Left lung (tissue), 10 donors: ENCODE results near the gene RPF1. TPM values are rescaled to one million over a fixed set of nuclear protein-coding genes. Genes with fewer than 3 reads are reported as not detected.
A peak's percentile ranks its signal among the peaks of the same experiment; 100 is the strongest.
"Not testable (repeated sequence)": the region's sequence is repeated elsewhere in the genome, so short reads cannot be mapped to it uniquely, and the experiment has no call there.

Source experiments
- ATAC-seq: fragments of 200-7000 bp; cut with Tn5 transposase; one replicate; pipeline ENCODE4 v1.9.1; 2020; ENCODE audit warnings: moderate library complexity
- DNase-seq, 4 donors: peaks; one replicate each; pipeline ENCODE4 v3.0.0-alpha.2; 2013 to 2020
- H3K27ac ChIP-seq, 2 donors: fragments of 200-600 bp; sonication (generic) in 1 of 2; one replicate each; pipeline versions ENCODE4 v1.5.0 to v1.8.0; 2020 to 2021
- H3K27me3 ChIP-seq, 2 donors: fragments of 200-600 bp; sonication (generic) in 1 of 2; one replicate each; pipeline versions ENCODE4 v1.5.0 to v1.8.0; 2020 to 2021
- H3K36me3 ChIP-seq, 2 donors: fragments of 200-600 bp; sonication (generic) in 1 of 2; one replicate each; pipeline versions ENCODE4 v1.5.0 to v1.8.0; 2020 to 2021
- H3K4me1 ChIP-seq, 2 donors: fragments of 200-600 bp; one replicate each; pipeline ENCODE4 v1.8.0; 2021
- H3K4me3 ChIP-seq, 2 donors: fragments of 200-600 bp; sonication (generic) in 1 of 2; one replicate each; pipeline versions ENCODE4 v1.5.0 to v1.8.0; 2020 to 2021; ENCODE audit warnings: mild to moderate bottlenecking in 1 of 2
- H3K9me3 ChIP-seq, 2 donors: fragments of 200-600 bp; sonication (generic) in 1 of 2; one replicate each; pipeline versions ENCODE4 v1.5.0 to v1.8.0; 2020 to 2021
- CTCF ChIP-seq, 2 donors: fragments of 200-600 bp; sonication (generic) in 1 of 2; IDR thresholded peaks; one replicate each; pipeline versions ENCODE4 v1.5.0 to v1.8.0; 2021; ENCODE audit warnings: antibody characterized with exemption in 2 of 2
- intact Hi-C, 2 donors: fragments of 100-400 bp; cut with DNase I; formaldehyde crosslinking; loops; one replicate each; pipeline versions ENCODE4 v1.11.2 to v1.14.2; 2022
- polyA plus RNA-seq, 6 donors: library from polyadenylated mRNA; unstranded; fragments of 120-200 nt; gene quantifications; one replicate each; pipeline ENCODE4 v1.2.1, GENCODE V29; 2013; ENCODE audit not compliant: insufficient read length in 6 of 6
- total RNA-seq, 2 donors: library from RNA; stranded (reverse); fragmentation: NEBNext Ultra II Directional; extraction: Animal tissue kit (Norgen Biotek cat#: 25700); gene quantifications; one replicate each; pipeline ENCODE4 v1.2.1, GENCODE V29; 2021
- donor health status: DM: no; HTN: yes; CAD: no.
- donor health status: DM: no; HTN: no; CAD: no.

RPF1 gene
- total and polyA plus RNA-seq, 8 donors: 20.6 to 41.1 (median 37.6) TPM

GRCh38 chr1:84504580-84505492 is 25.8 kb downstream of the RPF1 start:
- H3K27me3 ChIP-seq: no peaks in the 10 kb centered on the region
- H3K4me3 ChIP-seq: peak overlapping the region; percentile 74 to 85
- peaks cover 21 to 62% of the 10 kb centered on the region in 2 donors for H3K4me1 ChIP-seq
- peaks cover 0 to 26% of the 10 kb centered on the region in 2 donors for H3K36me3 ChIP-seq
- DNase-seq: peak in 2 of 4 donors; percentile 13 to 18
- peak; percentile 3 for ATAC-seq
- peaks cover 0 to 11% of the 10 kb centered on the region in 2 donors for H3K9me3 ChIP-seq
- intact Hi-C loops: no loop called here
- TF ChIP-seq CTCF (IDR thresholded peaks at IDR 0.05): no peak
- H3K27ac ChIP-seq: peak overlapping the region; percentile 98 to 99

GRCh38 chr1:84505493-84506001 is 26.5 kb downstream of the RPF1 start:
- intact Hi-C loops: no loop called here
- Histone ChIP-seq H3K27ac (peak overlapping the region; percentile 98 to 99), H3K9me3 (peaks cover 0 to 12% of the 10 kb centered on the region in 2 donors), H3K36me3 (peaks cover 0 to 18% of the 10 kb centered on the region in 2 donors), H3K4me1 (peaks cover 21 to 55% of the 10 kb centered on the region in 2 donors), H3K27me3 (no peaks in the 10 kb centered on the region), H3K4me3 (peak overlapping the region; percentile 74 to 85)
- ATAC-seq: peak; percentile 68
- DNase-seq: peak in 2 of 4 donors; percentile 67 to 76
- no peak for TF ChIP-seq CTCF (IDR thresholded peaks at IDR 0.05)

- H3K36me3 ChIP-seq: peaks cover 0 to 14% of the 10 kb centered on the region in 2 donors
- no peaks in the 10 kb centered on the region for H3K27me3 ChIP-seq
- no peak for TF ChIP-seq CTCF (IDR thresholded peaks at IDR 0.05)
- H3K4me1 ChIP-seq: peaks cover 15 to 49% of the 10 kb centered on the region in 2 donors
- H3K4me3 ChIP-seq: peak within 1 kb of the TSS; percentile 74 to 85
- intact Hi-C loops: no loop called here
- H3K9me3 ChIP-seq: peaks cover 0 to 12% of the 10 kb centered on the region in 2 donors
- peak; percentile 94 for ATAC-seq
- H3K27ac ChIP-seq: peak within 1 kb of the TSS; percentile 98 to 99
- peak; percentile 98 to 100 (median 99) for DNase-seq
Measured at GRCh38 chr1:84506002-84506728, 27.1 kb downstream of the RPF1 start, which contains the start of the genes GNG5 and SPATA1. Gene GNG5, minus strand, starts transcription at chr1:84506581. Its CDS starts 490 bp downstream, at chr1:84506091. Gene SPATA1, plus strand, starts transcription at chr1:84506386. Its CDS starts 9,974 bp downstream, at chr1:84516360.

- H3K4me3 ChIP-seq: peak overlapping the region; percentile 74 to 85
- H3K27me3 ChIP-seq: no peaks in the 10 kb centered on the region
- H3K4me1 ChIP-seq: peaks cover 15 to 42% of the 10 kb centered on the region in 2 donors
- peaks cover 0 to 12% of the 10 kb centered on the region in 2 donors for H3K9me3 ChIP-seq
- ATAC-seq: no peak
- H3K27ac ChIP-seq: peak overlapping the region; percentile 98 to 99
- peak in 2 of 4 donors; percentile 17 to 18 for DNase-seq
- peaks cover 0 to 7% of the 10 kb centered on the region in 2 donors for H3K36me3 ChIP-seq
- intact Hi-C loops: no loop called here
- no peak for TF ChIP-seq CTCF (IDR thresholded peaks at IDR 0.05)
Measured at GRCh38 chr1:84506729-84507453, 27.8 kb downstream of the RPF1 start.

GRCh38 chr1:84507887-84508286 is 28.8 kb downstream of the RPF1 start:
- H3K27me3 ChIP-seq, H3K27ac ChIP-seq, ATAC-seq, DNase-seq, intact Hi-C loops, H3K36me3 ChIP-seq, H3K4me3 ChIP-seq: not testable (repeated sequence)
- Histone ChIP-seq H3K9me3 (peaks cover 0 to 12% of the 10 kb centered on the region in 2 donors), H3K4me1 (peaks cover 11 to 32% of the 10 kb centered on the region in 2 donors)
